HEK293T (cell line): ENCODE data around the gene PTPRCAP.
"Not testable (repeated sequence)": the region's sequence is repeated elsewhere in the genome, so short reads cannot be mapped to it uniquely, and the experiment has no call there.

Experiments used
- CTCF ChIA-PET: fragments of 350-600 bp; formaldehyde crosslinking; extraction: SDS; loops from one replicate; lab custom pipeline; 2021; ENCODE audit warnings: antibody characterized with exemption, inconsistent platforms; lab: Yijun Ruan, JAX
- POLR2A ChIA-PET: fragments of 350-600 bp; formaldehyde crosslinking; extraction: SDS; loops from one replicate; lab custom pipeline; 2020; ENCODE audit warnings: antibody characterized with exemption, inconsistent platforms; lab: Yijun Ruan, JAX
- DNase-seq: peaks from one replicate; pipeline ENCODE4 v3.0.0; 2012; ENCODE audit warnings: mixed read lengths; ENCODE audit errors: extremely low spot score
- ARNT ChIP-seq: fragments of 450-650 bp; IDR thresholded peaks from 2 replicates; pipeline ENCODE4 v1.6.1; 2017; ENCODE audit warnings: mild to moderate bottlenecking
- CTBP1 ChIP-seq: fragments of 450-650 bp; IDR thresholded peaks from 2 replicates; pipeline ENCODE4 v1.6.1; 2016; ENCODE audit warnings: borderline replicate concordance
- ELF4 ChIP-seq: fragments of 450-650 bp; IDR thresholded peaks from 2 replicates; pipeline ENCODE4 v1.6.1; 2017; ENCODE audit warnings: antibody characterized with exemption
- FOXA1 ChIP-seq: fragments of 450-650 bp; IDR thresholded peaks from 2 replicates; pipeline ENCODE4 v1.6.1; 2016; ENCODE audit warnings: mild to moderate bottlenecking
- FOXK2 ChIP-seq: fragments of 450-650 bp; IDR thresholded peaks from 2 replicates; pipeline ENCODE4 v1.6.1; 2016; ENCODE audit warnings: mild to moderate bottlenecking
- FOXM1 ChIP-seq: fragments of 450-650 bp; IDR thresholded peaks from 2 replicates; pipeline ENCODE4 v1.6.1; 2017; ENCODE audit warnings: mild to moderate bottlenecking, borderline replicate concordance
- HDGF ChIP-seq: fragments of 450-650 bp; IDR thresholded peaks from 2 replicates; pipeline ENCODE4 v1.6.1; 2017; ENCODE audit warnings: antibody characterized with exemption, borderline replicate concordance
- LEF1 ChIP-seq: fragments of 450-650 bp; IDR thresholded peaks from 2 replicates; pipeline ENCODE4 v1.6.1; 2017; ENCODE audit warnings: mild to moderate bottlenecking, borderline replicate concordance
- NFRKB ChIP-seq: fragments of 450-650 bp; IDR thresholded peaks from 2 replicates; pipeline ENCODE4 v1.6.1; 2016; ENCODE audit warnings: mild to moderate bottlenecking, moderate library complexity
- PKNOX1 ChIP-seq: fragments of 450-650 bp; IDR thresholded peaks from 2 replicates; pipeline ENCODE4 v1.6.1; 2016
- SP1 ChIP-seq: fragments of 450-650 bp; IDR thresholded peaks from 2 replicates; pipeline ENCODE4 v1.6.1; 2017
- TARDBP ChIP-seq: fragments of 450-650 bp; IDR thresholded peaks from 2 replicates; pipeline ENCODE4 v1.6.1; 2016
- ZNF384 ChIP-seq: fragments of 450-650 bp; IDR thresholded peaks from 2 replicates; pipeline ENCODE4 v1.6.1; 2016

The PTPRCAP gene

GRCh38 chr11:67404515-67405195 lies 32.8 kb downstream of the PTPRCAP start:
- POLR2A ChIA-PET = interaction anchor here (0.9 to 1.3 kb wide), 3 partner anchors 12 to 23 kb away, joined by 3 to 5 read pairs (median 4); no protein-coding TSS in a partner anchor
- TF ChIP-seq CTBP1 (no peak), LEF1 (no peak), HDGF (no peak), FOXM1 (no peak), ARNT (no peak), ELF4 (no peak), FOXK2 (no peak)
- CTCF ChIA-PET = no interaction called here
- no peak for DNase-seq

DNA sequence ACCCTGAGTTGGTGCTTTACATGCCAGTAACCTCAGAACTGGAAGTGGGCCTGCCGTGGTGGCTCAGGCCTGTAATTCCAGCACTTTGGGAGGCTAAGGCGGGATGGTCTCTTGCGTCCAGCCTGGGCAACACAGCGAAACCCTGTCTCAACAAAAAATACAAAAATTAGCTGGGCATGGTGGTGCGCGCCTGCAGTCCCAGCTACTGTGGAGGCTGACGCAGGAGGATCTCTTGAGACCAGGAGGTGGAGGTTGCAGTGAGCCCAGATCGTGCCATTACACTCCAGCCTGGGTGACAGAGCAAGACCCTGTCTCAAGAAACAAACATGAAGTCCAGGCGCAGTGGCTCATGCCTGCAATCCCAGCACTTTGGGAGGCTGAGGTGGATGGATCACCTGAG lies 34.4 kb downstream of the PTPRCAP start:
- CTCF ChIA-PET, DNase-seq: not testable (repeated sequence)
- POLR2A ChIA-PET = interaction anchor here (3.9 to 4.2 kb wide), 2 partner anchors 12 to 16 kb away, joined by 42 to 50 read pairs; partner anchors contain the start of gene RAD9A

DNA sequence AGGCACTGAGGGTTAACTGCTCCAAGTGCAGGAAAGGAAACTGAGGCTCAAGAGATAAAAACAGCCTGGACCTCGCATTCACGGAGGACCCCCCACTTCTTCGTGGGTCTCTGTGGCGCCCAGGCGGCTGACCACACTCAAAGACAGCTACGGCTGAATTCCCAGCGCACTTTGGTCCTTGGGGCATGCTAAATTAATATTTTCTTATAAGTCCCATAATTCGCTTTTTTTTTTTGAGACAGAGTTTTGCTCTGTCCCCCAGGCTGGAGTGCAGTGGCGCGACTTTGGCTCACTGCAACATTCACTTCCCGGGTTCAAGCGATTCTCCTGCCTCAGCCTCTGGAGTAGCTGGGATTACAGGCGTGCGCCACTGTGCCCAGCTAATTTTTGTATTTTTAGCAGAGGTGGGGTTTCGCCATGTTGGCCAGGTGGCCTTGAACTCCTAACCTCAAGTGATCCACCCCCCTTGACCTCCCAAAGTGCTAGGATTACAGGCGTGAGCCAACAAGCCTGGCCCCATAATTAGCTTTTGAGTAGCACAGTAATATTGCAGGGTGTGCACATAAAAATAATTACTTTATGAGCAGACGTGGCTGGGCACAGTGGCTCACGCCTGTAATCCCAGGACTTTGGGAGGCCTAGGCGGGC lies 35.2 kb downstream of the PTPRCAP start:
- DNase-seq = not testable (repeated sequence)
- ChIA-PET CTCF (interaction anchor here (1.0 to 2.0 kb wide), 4 partner anchors 21 to 85 kb away, joined by 3 to 5 read pairs (median 4); no protein-coding TSS in a partner anchor), POLR2A (interaction anchor here (0.6 to 4.2 kb wide), 22 partner anchors 10 to 180 kb away, joined by 3 to 50 read pairs (median 4); partner anchors contain the start of genes CORO1B, PTPRCAP, RAD9A and RPS6KB2)

- DNase-seq = peak; percentile 99
- ChIA-PET CTCF (interaction anchor here (0.6 to 2.0 kb wide), 12 partner anchors 10 to 529 kb away, joined by 3 to 6 read pairs (median 4); partner anchors contain the start of gene RAD9A), POLR2A (interaction anchor here (0.6 to 4.2 kb wide), 29 partner anchors 10 to 181 kb away, joined by 3 to 50 read pairs (median 3); partner anchors contain the start of genes AIP, CORO1B, PTPRCAP and RAD9A)
- TF ChIP-seq FOXM1 = peak; percentile 18; the same call in 1 of the 2 replicates
- no peak for TF ChIP-seq NFRKB
Measured at GRCh38 chr11:67401495-67402191, 35.8 kb downstream of the PTPRCAP start, which contains the start of gene PPP1CA. Gene PPP1CA (minus strand): TSS chr11:67401858. CDS start chr11:67401782, 76 bp downstream.

- ChIA-PET CTCF (interaction anchor here (0.6 to 2.0 kb wide), 12 partner anchors 9 to 528 kb away, joined by 3 to 6 read pairs (median 4); partner anchors contain the start of gene RAD9A), POLR2A (interaction anchor here (0.7 to 4.2 kb wide), 22 partner anchors 10 to 181 kb away, joined by 3 to 50 read pairs (median 4); partner anchors contain the start of genes AIP, CORO1B, PTPRCAP and RAD9A)
- TF ChIP-seq SP1 = no peak
- no peak for TF ChIP-seq FOXA1
- TF ChIP-seq ELF4 = no peak
- TF ChIP-seq TARDBP = no peak
- TF ChIP-seq CTBP1 = no peak
- no peak for TF ChIP-seq ARNT
- no peak for TF ChIP-seq PKNOX1
- no peak for TF ChIP-seq LEF1
- TF ChIP-seq ZNF384 = no peak
- no peak for TF ChIP-seq NFRKB
- DNase-seq = no peak
Measured at GRCh38 chr11:67400942-67401494, 36.5 kb downstream of the PTPRCAP start.

GRCh38 chr11:67400251-67400941 lies 37.1 kb downstream of the PTPRCAP start:
- ChIA-PET CTCF (interaction anchor here (1.2 to 2.0 kb wide), 4 partner anchors 9 to 49 kb away, joined by 4 to 5 read pairs (median 4); partner anchors contain the start of gene RAD9A), POLR2A (interaction anchor here (0.9 to 4.2 kb wide), 11 partner anchors 9 to 82 kb away, joined by 3 to 50 read pairs (median 9); partner anchors contain the start of genes AIP, RAD9A, RPS6KB2 and TMEM134)
- no peak for DNase-seq
- TF ChIP-seq LEF1 (no peak), PKNOX1 (no peak)
